Kidney (tissue), 14 donors: ENCODE data around the gene ABCB8. TPM values are rescaled to one million over a fixed set of nuclear protein-coding genes. Genes with fewer than 3 reads are reported as not detected.

Source experiments
- DNase-seq, 5 donors: peaks; one replicate each; pipeline ENCODE4 v3.0.0-alpha.2; 2013 to 2020
- FAIRE-seq: peaks from 2 replicates; lab custom pipeline; 2012; peaks lifted over from hg19 to GRCh38; lab: Jason Lieb, UNC
- H3K27ac ChIP-seq, 2 donors: one replicate each; pipeline ENCODE4 v1.7.0; 2013; ENCODE audit warnings: low read depth in 2 of 2, low read length in 2 of 2, inconsistent platforms in 1 of 2
- H3K27me3 ChIP-seq: one replicate; pipeline ENCODE4 v1.7.1; 2013; ENCODE audit warnings: low read length, inconsistent platforms; ENCODE audit not compliant: control insufficient read depth, insufficient read depth
- H3K36me3 ChIP-seq, 3 donors: one replicate each; pipeline versions ENCODE4 v1.7.0 to v1.7.1; 2013; ENCODE audit warnings: low read length in 3 of 3, control low read depth in 1 of 3, inconsistent platforms in 1 of 3; ENCODE audit not compliant: insufficient read depth in 3 of 3, control insufficient read depth in 2 of 3
- H3K4me1 ChIP-seq, 3 donors: one replicate each; pipeline versions ENCODE4 v1.7.0 to v1.7.1; 2013; ENCODE audit warnings: low read length in 3 of 3, inconsistent platforms in 1 of 3, low read depth in 1 of 3; ENCODE audit not compliant: control insufficient read depth in 2 of 3, insufficient read depth in 2 of 3
- H3K4me3 ChIP-seq, 3 donors: one replicate each; pipeline versions ENCODE4 v1.7.0 to v1.8.1; 2013; ENCODE audit warnings: low read length in 3 of 3, control low read depth in 1 of 3, inconsistent platforms in 1 of 3
- H3K9ac ChIP-seq, 3 donors: one replicate each; pipeline versions ENCODE4 v1.7.0 to v1.7.1; 2013; ENCODE audit warnings: low read length in 3 of 3, control low read depth in 1 of 3, inconsistent platforms in 1 of 3
- H3K9me3 ChIP-seq, 3 donors: one replicate each; pipeline versions ENCODE4 v1.7.0 to v1.7.1; 2013; ENCODE audit warnings: low read length in 3 of 3, control low read depth in 1 of 3, inconsistent platforms in 1 of 3; ENCODE audit not compliant: control insufficient read depth in 2 of 3, insufficient read depth in 1 of 3
- intact Hi-C: fragments of 100-400 bp; cut with DNase I; formaldehyde crosslinking; loops from one replicate; pipeline ENCODE4 v1.11.1; 2022
- polyA plus RNA-seq: library from polyadenylated mRNA; stranded (reverse); fragments of 350-450 nt; fragmentation: Illumina TruSeq; extraction: RNeasy Lipid Tissue Mini Kit (QIAGEN cat#74804); gene quantifications from one replicate; pipeline ENCODE4 v1.2.3, GENCODE V29; 2014; ENCODE audit warnings: low read depth, low replicate concordance; ENCODE audit not compliant: insufficient read depth
- total RNA-seq: library from RNA; stranded (reverse); fragmentation: NEBNext Ultra II Directional; extraction: Animal tissue kit (Norgen Biotek cat#: 25700); gene quantifications from one replicate; pipeline ENCODE4 v1.2.1, GENCODE V29; 2021
- TF ChIP-seq, protein P1 (sequence below): IDR thresholded peaks from 3 replicates; pipeline ENCODE4 v1.5.1; 2012; ENCODE audit warnings: mild to moderate bottlenecking, moderate library complexity, borderline replicate concordance; ENCODE audit not compliant: insufficient read depth; ENCODE audit errors: extremely low read depth
- donor health status: control.
- donor health status: control.
- donor health status: control.
- donor health status: control.
- donor health status: control.
- donor health status: DM: yes; HTN: yes; CAD: no.
- donor health status: Normal renal cell carcinoma (clear cell type).

The ABCB8 gene
- total and polyA plus RNA-seq, 2 donors from 2014 or later, result 34.3 to 36.0 TPM

GRCh38 chr7:151014950-151015349, 13.3 kb upstream of the ABCB8 start:
- TF ChIP-seq, protein P1, sequence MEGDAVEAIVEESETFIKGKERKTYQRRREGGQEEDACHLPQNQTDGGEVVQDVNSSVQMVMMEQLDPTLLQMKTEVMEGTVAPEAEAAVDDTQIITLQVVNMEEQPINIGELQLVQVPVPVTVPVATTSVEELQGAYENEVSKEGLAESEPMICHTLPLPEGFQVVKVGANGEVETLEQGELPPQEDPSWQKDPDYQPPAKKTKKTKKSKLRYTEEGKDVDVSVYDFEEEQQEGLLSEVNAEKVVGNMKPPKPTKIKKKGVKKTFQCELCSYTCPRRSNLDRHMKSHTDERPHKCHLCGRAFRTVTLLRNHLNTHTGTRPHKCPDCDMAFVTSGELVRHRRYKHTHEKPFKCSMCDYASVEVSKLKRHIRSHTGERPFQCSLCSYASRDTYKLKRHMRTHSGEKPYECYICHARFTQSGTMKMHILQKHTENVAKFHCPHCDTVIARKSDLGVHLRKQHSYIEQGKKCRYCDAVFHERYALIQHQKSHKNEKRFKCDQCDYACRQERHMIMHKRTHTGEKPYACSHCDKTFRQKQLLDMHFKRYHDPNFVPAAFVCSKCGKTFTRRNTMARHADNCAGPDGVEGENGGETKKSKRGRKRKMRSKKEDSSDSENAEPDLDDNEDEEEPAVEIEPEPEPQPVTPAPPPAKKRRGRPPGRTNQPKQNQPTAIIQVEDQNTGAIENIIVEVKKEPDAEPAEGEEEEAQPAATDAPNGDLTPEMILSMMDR, result no peak
- H3K4me1 ChIP-seq, result peaks cover 0 to 28% (median 0%) of the 10 kb centered on the region in 3 donors
- no peaks in the 10 kb centered on the region for H3K9me3 ChIP-seq
- no peak overlapping the region for H3K27ac ChIP-seq
- H3K4me3 ChIP-seq, result no peak overlapping the region
- H3K27me3 ChIP-seq, result peaks cover 7% of the 10 kb centered on the region
- no peak for FAIRE-seq
- no peak overlapping the region for H3K9ac ChIP-seq
- no peaks in the 10 kb centered on the region for H3K36me3 ChIP-seq
- DNase-seq, result no peak
- intact Hi-C loops, result no loop called here

GRCh38 chr7:151015967-151016366, 12.3 kb upstream of the ABCB8 start:
- Histone ChIP-seq H3K36me3 (no peaks in the 10 kb centered on the region), H3K27ac (no peak overlapping the region), H3K27me3 (peaks cover 7% of the 10 kb centered on the region), H3K4me3 (no peak overlapping the region), H3K9me3 (no peaks in the 10 kb centered on the region), H3K4me1 (peaks cover 0 to 28% (median 0%) of the 10 kb centered on the region in 3 donors), H3K9ac (no peak overlapping the region)
- TF ChIP-seq, protein P1, result no peak
- intact Hi-C loops, result no loop called here
- FAIRE-seq (no peak), DNase-seq (no peak)

- no peak overlapping the region for H3K4me3 ChIP-seq
- TF ChIP-seq, protein P1, result no peak
- H3K36me3 ChIP-seq, result no peaks in the 10 kb centered on the region
- H3K27me3 ChIP-seq, result peaks cover 7% of the 10 kb centered on the region
- H3K27ac ChIP-seq, result no peak overlapping the region
- peaks cover 0 to 28% (median 0%) of the 10 kb centered on the region in 3 donors for H3K4me1 ChIP-seq
- FAIRE-seq (no peak), DNase-seq (no peak)
- no peaks in the 10 kb centered on the region for H3K9me3 ChIP-seq
- no peak overlapping the region for H3K9ac ChIP-seq
- intact Hi-C loops, result no loop called here
Observed at GRCh38 chr7:151016505-151016904, 11.7 kb upstream of the ABCB8 start.

DNA sequence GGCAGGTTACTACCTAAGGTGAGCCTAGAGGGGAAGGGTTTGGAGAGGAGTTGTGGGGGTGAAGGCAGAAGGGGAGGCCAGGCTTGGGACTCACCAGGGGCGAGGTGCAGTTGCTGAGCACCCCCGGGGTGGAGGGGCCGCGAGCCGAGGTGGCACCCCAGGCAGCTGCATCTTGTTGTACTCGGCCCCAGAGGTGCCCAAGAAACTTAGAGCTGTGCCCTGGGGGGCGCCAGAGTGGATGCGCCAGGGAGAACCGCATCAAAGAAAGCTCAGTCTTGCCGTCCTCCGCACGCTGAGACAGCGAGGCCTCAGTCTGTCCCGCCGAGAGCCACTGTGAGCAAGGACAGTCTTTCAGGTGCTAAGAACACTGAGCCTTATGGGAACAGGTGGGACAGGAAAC, 11.3 kb upstream of the ABCB8 start:
- FAIRE-seq, result no peak
- peaks cover 7% of the 10 kb centered on the region for H3K27me3 ChIP-seq
- peak in 1 of 5 donors; percentile 71 for DNase-seq

More for the DNA sequence above, 11.3 kb upstream of the ABCB8 start:
- no peak overlapping the region for H3K9ac ChIP-seq
- H3K4me3 ChIP-seq, result no peak overlapping the region
- H3K27ac ChIP-seq, result no peak overlapping the region
- peaks cover 0 to 28% (median 0%) of the 10 kb centered on the region in 3 donors for H3K4me1 ChIP-seq
- H3K9me3 ChIP-seq, result no peaks in the 10 kb centered on the region
- TF ChIP-seq, protein P1, result no peak
- intact Hi-C loops, result no loop called here
- H3K36me3 ChIP-seq, result no peaks in the 10 kb centered on the region
